WTC11 (cell line): ENCODE measurements around the gene FNIP2. TPM values are rescaled to one million over a fixed set of nuclear protein-coding genes. Genes with fewer than 3 reads are reported as not detected.

Experiments
- ATAC-seq: fragments of 200-7000 bp; cut with Tn5 transposase; 2 replicates; pipeline ENCODE4 v1.10.0; 2021; ENCODE audit warnings: mild to moderate bottlenecking, moderate library complexity
- CTCF ChIA-PET: fragments of 300-600 bp; sonication (Branson Sonifier 250); formaldehyde crosslinking; loops from one replicate; lab custom pipeline; 2021; ENCODE audit warnings: antibody characterized with exemption; lab: Charles Lee
- POLR2A ChIA-PET: fragments of 350-600 bp; sonication (Branson Sonifier 250); formaldehyde crosslinking; loops from one replicate; lab custom pipeline; 2021; ENCODE audit warnings: antibody characterized with exemption; lab: Charles Lee
- DNase-seq: peaks from one replicate; pipeline ENCODE4 v3.0.0; 2021; ENCODE audit warnings: low spot score
- H3K27ac Mint-ChIP-seq: 2 replicates; pipeline ENCODE4 v1.8.0; 2021; ENCODE audit warnings: mixed read lengths
- H3K27me3 Mint-ChIP-seq: 2 replicates; pipeline ENCODE4 v1.8.0; 2021; ENCODE audit warnings: low read depth, mild to moderate bottlenecking, moderate library complexity, mixed read lengths
- H3K36me3 Mint-ChIP-seq: 2 replicates; pipeline ENCODE4 v1.8.0; 2021; ENCODE audit warnings: mixed read lengths
- H3K4me1 Mint-ChIP-seq: 2 replicates; pipeline ENCODE4 v1.8.0; 2022; ENCODE audit warnings: mixed read lengths
- H3K4me3 Mint-ChIP-seq: 2 replicates; pipeline ENCODE4 v1.8.0; 2021; ENCODE audit warnings: mild to moderate bottlenecking, moderate library complexity, mixed read lengths
- H3K9me3 Mint-ChIP-seq: 2 replicates; pipeline ENCODE4 v1.8.0; 2021; ENCODE audit warnings: mixed read lengths
- AFF4 ChIP-seq: sonication (generic); formaldehyde crosslinking; IDR thresholded peaks from 2 replicates; pipeline ENCODE4 v1.8.1; 2023; ENCODE audit warnings: mild to moderate bottlenecking, missing genetic modification reagents, borderline replicate concordance
- ATF3 ChIP-seq: sonication (generic); formaldehyde crosslinking; conservative IDR thresholded peaks from 2 replicates; pipeline ENCODE4 v1.8.1; 2022; ENCODE audit warnings: mild to moderate bottlenecking, missing genetic modification reagents
- ERG ChIP-seq: fragments of 250-450 bp; sonication (Bioruptor Pico); IDR thresholded peaks from 2 replicates; pipeline ENCODE4 v1.8.0; 2021; ENCODE audit warnings: mild to moderate bottlenecking
- FOXP1 ChIP-seq: sonication (generic); formaldehyde crosslinking; IDR thresholded peaks from 2 replicates; pipeline ENCODE4 v1.8.0; 2022; ENCODE audit warnings: missing genetic modification reagents, mild to moderate bottlenecking, moderate library complexity, borderline replicate concordance
- FOXP4 ChIP-seq: sonication (generic); formaldehyde crosslinking; IDR thresholded peaks from 2 replicates; pipeline ENCODE4 v1.8.0; 2022; ENCODE audit warnings: mild to moderate bottlenecking, missing genetic modification reagents
- GABPB1 ChIP-seq: sonication (generic); formaldehyde crosslinking; IDR thresholded peaks from 2 replicates; pipeline ENCODE4 v1.8.1; 2023; ENCODE audit warnings: mild to moderate bottlenecking, missing genetic modification reagents
- KAT7 ChIP-seq: sonication (generic); formaldehyde crosslinking; IDR thresholded peaks from 2 replicates; pipeline ENCODE4 v1.8.1; 2023; ENCODE audit warnings: missing genetic modification reagents, mild to moderate bottlenecking, borderline replicate concordance
- NFATC4 ChIP-seq: fragments of 250-450 bp; sonication (Bioruptor Pico); IDR thresholded peaks from 2 replicates; pipeline ENCODE4 v1.9.0; 2021; ENCODE audit warnings: mild to moderate bottlenecking
- PRDM15 ChIP-seq: sonication (generic); formaldehyde crosslinking; IDR thresholded peaks from 2 replicates; pipeline ENCODE4 v1.8.0; 2022; ENCODE audit warnings: missing genetic modification reagents
- RELA ChIP-seq: sonication (generic); formaldehyde crosslinking; IDR thresholded peaks from 2 replicates; pipeline ENCODE4 v1.8.1; 2022; ENCODE audit warnings: missing genetic modification reagents, mild to moderate bottlenecking, borderline replicate concordance
- SOX15 ChIP-seq: fragments of 250-450 bp; sonication (Bioruptor Pico); IDR thresholded peaks from 2 replicates; pipeline ENCODE4 v1.9.0; 2021; ENCODE audit warnings: mild to moderate bottlenecking
- TEAD4 ChIP-seq: sonication (generic); formaldehyde crosslinking; IDR thresholded peaks from 2 replicates; pipeline ENCODE4 v1.8.0; 2022; ENCODE audit warnings: mild to moderate bottlenecking, missing genetic modification reagents
- USF1 ChIP-seq: sonication (generic); formaldehyde crosslinking; IDR thresholded peaks from 2 replicates; pipeline ENCODE4 v1.8.0; 2022; ENCODE audit warnings: mild to moderate bottlenecking, missing genetic modification reagents
- ZBTB43 ChIP-seq: sonication (generic); formaldehyde crosslinking; IDR thresholded peaks from 2 replicates; pipeline ENCODE4 v1.8.1; 2023; ENCODE audit warnings: mild to moderate bottlenecking, missing genetic modification reagents
- ZNF396 ChIP-seq: fragments of 250-450 bp; sonication (Bioruptor Pico); IDR thresholded peaks from 2 replicates; pipeline ENCODE4 v1.8.0; 2021; ENCODE audit warnings: mild to moderate bottlenecking, moderate library complexity, borderline replicate concordance
- ZNF416 ChIP-seq: fragments of 250-450 bp; sonication (Bioruptor Pico); IDR thresholded peaks from 2 replicates; pipeline ENCODE4 v1.9.0; 2021; ENCODE audit warnings: mild to moderate bottlenecking, inconsistent platforms
- ZNF671 ChIP-seq: fragments of 250-450 bp; sonication (Bioruptor Pico); IDR thresholded peaks from 2 replicates; pipeline ENCODE4 v1.8.0; 2021; ENCODE audit warnings: mild to moderate bottlenecking
- ZSCAN18 ChIP-seq: fragments of 250-450 bp; sonication (Bioruptor Pico); IDR thresholded peaks from 2 replicates; pipeline ENCODE4 v2.1.2; 2022; ENCODE audit warnings: mild to moderate bottlenecking, moderate library complexity
- total RNA-seq: library from RNA; stranded (reverse); gene quantifications from 3 replicates; pipeline ENCODE4 v1.2.3, GENCODE V29; 2021

FNIP2 gene
- total RNA-seq, 1 experiment from 2014 or later, result 8.6 TPM

GRCh38 chr4:158873795-158874401 lies 105.1 kb downstream of the FNIP2 start (continued):
- no peak for TF ChIP-seq AFF4 (CRISPR knock-in tag)

GRCh38 chr4:158875026-158875425 lies 106.2 kb downstream of the FNIP2 start:
- POLR2A ChIA-PET, result interaction anchor here (0.6 kb wide), 3 partner anchors 14 to 534 kb away, joined by 3 to 6 read pairs (median 4); no protein-coding TSS in a partner anchor
- TF ChIP-seq TEAD4 (CRISPR knock-in tag) (no peak), PRDM15 (CRISPR knock-in tag) (no peak), FOXP4 (CRISPR knock-in tag) (no peak)
- TF ChIP-seq, all 79 proteins: peak for 0
- Mint-ChIP-seq H3K4me1 (peaks cover 16% of the 10 kb centered on the region), H3K27me3 (no peaks in the 10 kb centered on the region), H3K9me3 (peaks cover 8% of the 10 kb centered on the region), H3K4me3 (no peak overlapping the region), H3K36me3 (peaks cover 12% of the 10 kb centered on the region), H3K27ac (no peak overlapping the region)
- DNase-seq (no peak), ATAC-seq (no peak)
- CTCF ChIA-PET, result interaction anchor here (0.6 kb wide), 1 partner anchor 13 kb away, joined by 3 read pairs; no protein-coding TSS in a partner anchor

GRCh38 chr4:158875455-158875854 lies 106.6 kb downstream of the FNIP2 start:
- peaks cover 12% of the 10 kb centered on the region for H3K4me1 Mint-ChIP-seq
- no peak overlapping the region for H3K4me3 Mint-ChIP-seq
- no peak for DNase-seq
- ChIA-PET CTCF (no interaction called here), POLR2A (no interaction called here)
- ATAC-seq, result no peak
- no peak overlapping the region for H3K27ac Mint-ChIP-seq
- peaks cover 14% of the 10 kb centered on the region for H3K36me3 Mint-ChIP-seq
- no peaks in the 10 kb centered on the region for H3K27me3 Mint-ChIP-seq
- peaks cover 8% of the 10 kb centered on the region for H3K9me3 Mint-ChIP-seq
- no peak for TF ChIP-seq ZNF416 (CRISPR knock-in tag)
- no peak for TF ChIP-seq ATF3 (CRISPR knock-in tag)
- no peak for TF ChIP-seq SOX15 (CRISPR knock-in tag)
- no peak for TF ChIP-seq GABPB1
- TF ChIP-seq FOXP1, result no peak
- no peak for TF ChIP-seq ZSCAN18 (CRISPR knock-in tag)
- TF ChIP-seq ZBTB43 (CRISPR knock-in tag), result no peak
- no peak for TF ChIP-seq ERG (CRISPR knock-in tag)
- no peak for TF ChIP-seq NFATC4
- no peak for TF ChIP-seq USF1 (CRISPR knock-in tag)
- no peak for TF ChIP-seq KAT7 (CRISPR knock-in tag)
- no peak for TF ChIP-seq ZNF396 (CRISPR knock-in tag)
- TF ChIP-seq RELA (CRISPR knock-in tag), result no peak
- TF ChIP-seq ZNF671 (CRISPR knock-in tag), result no peak
